Left lung (tissue), 10 donors: ENCODE data around the gene HOXA10. TPM values are rescaled to one million over a fixed set of nuclear protein-coding genes. Genes with fewer than 3 reads are reported as not detected.
A peak's percentile ranks its signal among the peaks of the same experiment; 100 is the strongest.

Experiments
- ATAC-seq: fragments of 200-7000 bp; cut with Tn5 transposase; one replicate; pipeline ENCODE4 v1.9.1; 2020; ENCODE audit warnings: moderate library complexity
- DNase-seq, 4 donors: peaks; one replicate each; pipeline ENCODE4 v3.0.0-alpha.2; 2013 to 2020
- H3K27ac ChIP-seq, 2 donors: fragments of 200-600 bp; sonication (generic) in 1 of 2; one replicate each; pipeline versions ENCODE4 v1.5.0 to v1.8.0; 2020 to 2021
- H3K27me3 ChIP-seq, 2 donors: fragments of 200-600 bp; sonication (generic) in 1 of 2; one replicate each; pipeline versions ENCODE4 v1.5.0 to v1.8.0; 2020 to 2021
- H3K36me3 ChIP-seq, 2 donors: fragments of 200-600 bp; sonication (generic) in 1 of 2; one replicate each; pipeline versions ENCODE4 v1.5.0 to v1.8.0; 2020 to 2021
- H3K4me1 ChIP-seq, 2 donors: fragments of 200-600 bp; one replicate each; pipeline ENCODE4 v1.8.0; 2021
- H3K4me3 ChIP-seq, 2 donors: fragments of 200-600 bp; sonication (generic) in 1 of 2; one replicate each; pipeline versions ENCODE4 v1.5.0 to v1.8.0; 2020 to 2021; ENCODE audit warnings: mild to moderate bottlenecking in 1 of 2
- H3K9me3 ChIP-seq, 2 donors: fragments of 200-600 bp; sonication (generic) in 1 of 2; one replicate each; pipeline versions ENCODE4 v1.5.0 to v1.8.0; 2020 to 2021
- intact Hi-C, 2 donors: fragments of 100-400 bp; cut with DNase I; formaldehyde crosslinking; loops; one replicate each; pipeline versions ENCODE4 v1.11.2 to v1.14.2; 2022
- microRNA-seq, 2 donors: library from miRNA; unstranded; fragments of <30 nt; microRNA quantifications; one replicate each; pipeline ENCODE4, GENCODE V29; 2019
- polyA plus RNA-seq, 6 donors: library from polyadenylated mRNA; unstranded; fragments of 120-200 nt; gene quantifications; one replicate each; pipeline ENCODE4 v1.2.1, GENCODE V29; 2013; ENCODE audit not compliant: insufficient read length in 6 of 6
- total RNA-seq, 2 donors: library from RNA; stranded (reverse); fragmentation: NEBNext Ultra II Directional; extraction: Animal tissue kit (Norgen Biotek cat#: 25700); gene quantifications; one replicate each; pipeline ENCODE4 v1.2.1, GENCODE V29; 2021
- TF ChIP-seq, protein P1 (sequence below), 2 donors: fragments of 200-600 bp; sonication (generic) in 1 of 2; IDR thresholded peaks; one replicate each; pipeline versions ENCODE4 v1.5.0 to v1.8.0; 2021; ENCODE audit warnings: antibody characterized with exemption in 2 of 2
- donor health status: DM: no; HTN: yes; CAD: no.
- donor health status: DM: no; HTN: no; CAD: no.

Gene HOXA10
- total and polyA plus RNA-seq, 8 donors: 0.34 to 1.3 (median 0.41) TPM; not detected in 1

DNA sequence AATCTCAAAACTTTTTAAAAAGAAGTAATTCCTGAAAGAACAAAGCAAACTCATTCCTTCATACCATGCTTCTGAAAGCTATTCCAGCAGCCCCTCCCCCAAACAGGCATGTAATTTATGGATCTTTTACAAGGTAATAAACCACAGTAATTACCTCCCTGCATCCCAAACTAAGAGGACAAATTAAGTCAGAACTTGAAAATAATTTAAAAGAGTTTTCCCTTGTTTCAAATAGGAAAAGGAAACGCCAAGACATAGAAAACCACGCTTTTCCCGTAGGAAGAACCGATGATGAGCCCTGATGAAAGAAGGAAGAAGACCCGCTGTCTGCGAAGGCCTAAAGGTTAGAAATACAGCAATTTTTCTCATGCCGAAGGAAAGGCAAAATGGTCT, 52.4 kb downstream of the HOXA10 start:
- TF ChIP-seq, protein P1, sequence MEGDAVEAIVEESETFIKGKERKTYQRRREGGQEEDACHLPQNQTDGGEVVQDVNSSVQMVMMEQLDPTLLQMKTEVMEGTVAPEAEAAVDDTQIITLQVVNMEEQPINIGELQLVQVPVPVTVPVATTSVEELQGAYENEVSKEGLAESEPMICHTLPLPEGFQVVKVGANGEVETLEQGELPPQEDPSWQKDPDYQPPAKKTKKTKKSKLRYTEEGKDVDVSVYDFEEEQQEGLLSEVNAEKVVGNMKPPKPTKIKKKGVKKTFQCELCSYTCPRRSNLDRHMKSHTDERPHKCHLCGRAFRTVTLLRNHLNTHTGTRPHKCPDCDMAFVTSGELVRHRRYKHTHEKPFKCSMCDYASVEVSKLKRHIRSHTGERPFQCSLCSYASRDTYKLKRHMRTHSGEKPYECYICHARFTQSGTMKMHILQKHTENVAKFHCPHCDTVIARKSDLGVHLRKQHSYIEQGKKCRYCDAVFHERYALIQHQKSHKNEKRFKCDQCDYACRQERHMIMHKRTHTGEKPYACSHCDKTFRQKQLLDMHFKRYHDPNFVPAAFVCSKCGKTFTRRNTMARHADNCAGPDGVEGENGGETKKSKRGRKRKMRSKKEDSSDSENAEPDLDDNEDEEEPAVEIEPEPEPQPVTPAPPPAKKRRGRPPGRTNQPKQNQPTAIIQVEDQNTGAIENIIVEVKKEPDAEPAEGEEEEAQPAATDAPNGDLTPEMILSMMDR (IDR thresholded peaks at IDR 0.05): no peak
- no peak for ATAC-seq
- H3K27me3 ChIP-seq: peaks cover 2 to 88% of the 10 kb centered on the region in 2 donors
- no peak for DNase-seq
- intact Hi-C loops: no loop called here
- no peaks in the 10 kb centered on the region for H3K36me3 ChIP-seq
- no peaks in the 10 kb centered on the region for H3K9me3 ChIP-seq
- peaks cover 6 to 28% of the 10 kb centered on the region in 2 donors for H3K4me1 ChIP-seq
- H3K4me3 ChIP-seq: peak overlapping the region in 1 of 2 donors; percentile 17
- H3K27ac ChIP-seq: peak overlapping the region; percentile 71 to 83

Small RNA genes within 50 kb of the gene (microRNA-seq; reads per million reads assigned to microRNA genes)
- 57.7 to 116 reads per million in 2 donors for gene MIR196B

Other genes with a start within 250 kb of the HOXA10 start
- gene HOXA1, start 78.3 kb downstream of the HOXA10 start, total RNA-seq: under 1 TPM; 0.50 to 0.60 TPM
- 1 to 10 TPM; 1.9 to 3.1 (median 2.3) TPM for gene HOXA1, start 78.3 kb downstream of the HOXA10 start, polyA plus RNA-seq
- 1 to 10 TPM in 1 of 2 donors, under 1 TPM in 1; 0.61 to 1.4 TPM for gene HOXA2, start 71.6 kb downstream of the HOXA10 start, total RNA-seq
- 10 to 100 TPM; 16.7 to 19.6 (median 18.7) TPM for gene HOXA2, start 71.6 kb downstream of the HOXA10 start, polyA plus RNA-seq
- 1 to 10 TPM; 3.4 to 7.6 TPM for gene HOXA4, start 43.6 kb downstream of the HOXA10 start, total RNA-seq
- 10 to 100 TPM; 32.0 to 35.8 (median 34.7) TPM for gene HOXA4, start 43.6 kb downstream of the HOXA10 start, polyA plus RNA-seq
- gene HOXA5, start 30.6 kb downstream of the HOXA10 start, total RNA-seq: 10 to 100 TPM; 16.1 to 21.6 TPM
- 10 to 100 TPM; 81.7 to 94.7 (median 89.1) TPM for gene HOXA5, start 30.6 kb downstream of the HOXA10 start, polyA plus RNA-seq
- gene HOXA6, start 26.5 kb downstream of the HOXA10 start, total RNA-seq: 1 to 10 TPM; 3.5 to 5.0 TPM
- 10 to 100 TPM; 13.6 to 16.2 (median 14.7) TPM for gene HOXA6, start 26.5 kb downstream of the HOXA10 start, polyA plus RNA-seq
- gene HOXA3, start 21.7 kb downstream of the HOXA10 start, total RNA-seq: 1 to 10 TPM; 5.7 to 8.8 TPM
- gene HOXA3, start 21.7 kb downstream of the HOXA10 start, polyA plus RNA-seq: 10 to 100 TPM; 32.6 to 49.6 (median 42.5) TPM
- 1 to 10 TPM; 1.3 to 2.2 TPM for gene HOXA7, start 17.6 kb downstream of the HOXA10 start, total RNA-seq
- gene HOXA7, start 17.6 kb downstream of the HOXA10 start, polyA plus RNA-seq: 1 to 10 TPM; 4.0 to 6.4 (median 5.4) TPM
- 1 to 10 TPM in 1 of 2 donors, under 1 TPM in 1; 0.73 to 1.4 TPM for gene HOXA9, start 8.8 kb downstream of the HOXA10 start, total RNA-seq
- 1 to 10 TPM in 1 of 6 donors, under 1 TPM in 5; 0.38 to 1.4 (median 0.52) TPM for gene HOXA9, start 8.8 kb downstream of the HOXA10 start, polyA plus RNA-seq
- gene HOXA11, start 10.9 kb upstream of the HOXA10 start, total RNA-seq: under 1 TPM in 1 of 2 donors, not detected in 1; 0.10 TPM
- under 1 TPM in 3 of 6 donors, not detected in 3; 0.11 to 0.23 (median 0.15) TPM for gene HOXA11, start 10.9 kb upstream of the HOXA10 start, polyA plus RNA-seq
- gene HOXA13, start 25.8 kb upstream of the HOXA10 start, total RNA-seq: not detected
- gene HOXA13, start 25.8 kb upstream of the HOXA10 start, polyA plus RNA-seq: not detected
- gene EVX1, start 68.5 kb upstream of the HOXA10 start, total RNA-seq: not detected
- gene EVX1, start 68.5 kb upstream of the HOXA10 start, polyA plus RNA-seq: not detected